OCI-LY1 (cell line): ENCODE data around the gene NHSL2.

Experiments used
- H2AFZ ChIP-seq: fragments of 200-600 bp; sonication (generic), shearing (Covaris generic); 2 replicates; pipeline ENCODE4 v1.6.0; 2014; ENCODE audit warnings: antibody characterized with exemption, mild to moderate bottlenecking, low read length
- H3F3A ChIP-seq: fragments of 200-600 bp; sonication (generic), shearing (Covaris generic); 2 replicates; pipeline ENCODE4 v1.6.0; 2014; ENCODE audit warnings: mild to moderate bottlenecking, antibody characterized with exemption, low read length, moderate library complexity; ENCODE audit not compliant: insufficient read depth
- H3K27ac ChIP-seq: fragments of 200-600 bp; sonication (generic); 2 replicates; pipeline ENCODE4 v1.5.1; 2014; ENCODE audit warnings: low read length, mixed run types, mild to moderate bottlenecking, low read depth; ENCODE audit not compliant: poor library complexity, severe bottlenecking
- H3K27me3 ChIP-seq: fragments of 200-600 bp; sonication (generic); 2 replicates; pipeline ENCODE4 v1.6.0; 2014; ENCODE audit warnings: antibody characterized with exemption, mild to moderate bottlenecking, low read length, moderate library complexity; ENCODE audit not compliant: insufficient read depth
- H3K36me3 ChIP-seq: fragments of 200-600 bp; sonication (generic); 2 replicates; pipeline ENCODE4 v1.6.1; 2014; ENCODE audit warnings: mild to moderate bottlenecking, antibody characterized with exemption, low read length, moderate library complexity, mixed read lengths; ENCODE audit not compliant: insufficient read depth
- H3K4me1 ChIP-seq: fragments of 200-600 bp; sonication (generic); 2 replicates; pipeline ENCODE4 v1.5.1; 2014; ENCODE audit warnings: mild to moderate bottlenecking, low read length, moderate library complexity; ENCODE audit not compliant: insufficient read depth, severe bottlenecking
- H3K4me2 ChIP-seq: fragments of 200-600 bp; sonication (generic), shearing (Covaris generic); 2 replicates; pipeline ENCODE4 v1.6.1; 2014; ENCODE audit warnings: low read length
- H3K4me3 ChIP-seq: fragments of 200-600 bp; sonication (generic); 2 replicates; pipeline ENCODE4 v1.5.1; 2014; ENCODE audit warnings: low read length, low read depth, mild to moderate bottlenecking, mixed read lengths; ENCODE audit not compliant: poor library complexity, severe bottlenecking
- H3K79me2 ChIP-seq: fragments of 200-600 bp; shearing (Covaris generic); 2 replicates; pipeline ENCODE4 v1.6.1; 2016; ENCODE audit warnings: mixed run types, low read length, mixed read lengths; ENCODE audit not compliant: insufficient read depth
- H3K9ac ChIP-seq: fragments of 200-600 bp; sonication (generic), shearing (Covaris generic); 2 replicates; pipeline ENCODE4 v1.6.1; 2014; ENCODE audit warnings: mild to moderate bottlenecking, low read length, mixed read lengths
- H3K9me2 ChIP-seq: fragments of 200-600 bp; sonication (generic), shearing (Covaris generic); 2 replicates; pipeline ENCODE4 v1.6.1; 2014; ENCODE audit warnings: low read depth, mild to moderate bottlenecking, low read length, mixed read lengths
- H3K9me3 ChIP-seq: fragments of 200-600 bp; shearing (Covaris generic); 2 replicates; pipeline ENCODE4 v1.6.1; 2014; ENCODE audit warnings: low read length, mixed read lengths
- H4K20me1 ChIP-seq: fragments of 200-600 bp; sonication (generic), shearing (Covaris generic); 2 replicates; pipeline ENCODE4 v1.6.0; 2016; ENCODE audit warnings: mild to moderate bottlenecking, low read length; ENCODE audit not compliant: insufficient read depth
- EZH2 ChIP-seq: fragments of 200-600 bp; sonication (generic), shearing (Covaris generic); IDR thresholded peaks from 2 replicates; pipeline ENCODE4 v1.8.0; 2017; ENCODE audit warnings: borderline replicate concordance, mixed run types, mild to moderate bottlenecking, antibody characterized with exemption, low read length, moderate library complexity, mixed read lengths
- TF ChIP-seq, protein P1 (sequence below): fragments of 200-600 bp; sonication (generic), shearing (Covaris generic); IDR thresholded peaks from 2 replicates; pipeline ENCODE4 v1.5.1; 2017; ENCODE audit warnings: mild to moderate bottlenecking, antibody characterized with exemption, low read length, moderate library complexity, mixed read lengths

Gene NHSL2

GRCh38 chrX:72117636-72118210 lies 207.1 kb downstream of the NHSL2 start:
- Histone ChIP-seq H3K9me3 (no peaks in the 10 kb centered on the region), H3K4me3 (no peak overlapping the region), H4K20me1 (no peaks in the 10 kb centered on the region), H3K4me1 (no peaks in the 10 kb centered on the region), H3K9me2 (no peaks in the 10 kb centered on the region), H3F3A (no peaks in the 10 kb centered on the region), H3K4me2 (no peak overlapping the region), H3K9ac (no peak overlapping the region), H3K27me3 (no peaks in the 10 kb centered on the region), H2AFZ (no peak overlapping the region), H3K36me3 (no peaks in the 10 kb centered on the region), H3K79me2 (no peaks in the 10 kb centered on the region), H3K27ac (no peak overlapping the region)
- TF ChIP-seq, protein P1, sequence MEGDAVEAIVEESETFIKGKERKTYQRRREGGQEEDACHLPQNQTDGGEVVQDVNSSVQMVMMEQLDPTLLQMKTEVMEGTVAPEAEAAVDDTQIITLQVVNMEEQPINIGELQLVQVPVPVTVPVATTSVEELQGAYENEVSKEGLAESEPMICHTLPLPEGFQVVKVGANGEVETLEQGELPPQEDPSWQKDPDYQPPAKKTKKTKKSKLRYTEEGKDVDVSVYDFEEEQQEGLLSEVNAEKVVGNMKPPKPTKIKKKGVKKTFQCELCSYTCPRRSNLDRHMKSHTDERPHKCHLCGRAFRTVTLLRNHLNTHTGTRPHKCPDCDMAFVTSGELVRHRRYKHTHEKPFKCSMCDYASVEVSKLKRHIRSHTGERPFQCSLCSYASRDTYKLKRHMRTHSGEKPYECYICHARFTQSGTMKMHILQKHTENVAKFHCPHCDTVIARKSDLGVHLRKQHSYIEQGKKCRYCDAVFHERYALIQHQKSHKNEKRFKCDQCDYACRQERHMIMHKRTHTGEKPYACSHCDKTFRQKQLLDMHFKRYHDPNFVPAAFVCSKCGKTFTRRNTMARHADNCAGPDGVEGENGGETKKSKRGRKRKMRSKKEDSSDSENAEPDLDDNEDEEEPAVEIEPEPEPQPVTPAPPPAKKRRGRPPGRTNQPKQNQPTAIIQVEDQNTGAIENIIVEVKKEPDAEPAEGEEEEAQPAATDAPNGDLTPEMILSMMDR, result no peak
- TF ChIP-seq EZH2, result no peak

DNA sequence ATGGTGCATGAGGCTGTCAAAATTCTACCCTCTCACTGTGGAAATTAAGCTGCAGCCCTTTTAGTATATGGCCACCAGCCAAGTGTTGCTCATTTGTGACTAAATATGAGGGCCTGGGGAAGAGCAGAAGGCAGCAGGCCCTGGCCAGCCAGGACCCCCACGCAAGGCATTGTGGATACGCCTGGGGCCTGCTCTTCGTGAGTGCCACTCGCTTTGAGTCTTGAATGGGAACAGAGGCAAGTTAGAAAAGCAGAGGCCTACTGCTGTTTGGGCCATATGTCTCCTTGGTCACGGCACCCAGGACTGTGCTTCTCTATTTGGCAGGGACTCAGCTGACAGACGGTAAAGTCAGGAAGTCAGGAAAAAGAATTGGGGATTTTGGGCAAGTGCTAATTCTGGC lies 210.2 kb downstream of the NHSL2 start:
- no peak for TF ChIP-seq EZH2
- no peak overlapping the region for H3K9ac ChIP-seq
- no peaks in the 10 kb centered on the region for H3K4me1 ChIP-seq
- H3K9me2 ChIP-seq, result no peaks in the 10 kb centered on the region
- no peak overlapping the region for H3K4me2 ChIP-seq
- H3K36me3 ChIP-seq, result no peaks in the 10 kb centered on the region
- no peaks in the 10 kb centered on the region for H3K27me3 ChIP-seq
- H3K27ac ChIP-seq, result no peak overlapping the region
- no peak overlapping the region for H3K4me3 ChIP-seq
- H2AFZ ChIP-seq, result no peak overlapping the region
- H3K79me2 ChIP-seq, result no peaks in the 10 kb centered on the region
- no peaks in the 10 kb centered on the region for H4K20me1 ChIP-seq
- no peaks in the 10 kb centered on the region for H3F3A ChIP-seq
- no peaks in the 10 kb centered on the region for H3K9me3 ChIP-seq

GRCh38 chrX:72121383-72121782 lies 210.7 kb downstream of the NHSL2 start:
- no peak overlapping the region for H3K4me3 ChIP-seq

More at GRCh38 chrX:72121383-72121782, 210.7 kb downstream of the NHSL2 start:
- Histone ChIP-seq H3K27me3 (no peaks in the 10 kb centered on the region), H3K27ac (no peak overlapping the region), H4K20me1 (no peaks in the 10 kb centered on the region), H3K79me2 (no peaks in the 10 kb centered on the region), H3K9ac (no peak overlapping the region), H3K9me2 (no peaks in the 10 kb centered on the region), H3K36me3 (no peaks in the 10 kb centered on the region), H3K9me3 (no peaks in the 10 kb centered on the region), H3K4me1 (no peaks in the 10 kb centered on the region), H2AFZ (no peak overlapping the region), H3F3A (no peaks in the 10 kb centered on the region), H3K4me2 (no peak overlapping the region)
- no peak for TF ChIP-seq EZH2
- TF ChIP-seq, protein P1, result no peak
